Amniotic stem cell (primary cell): ENCODE measurements around the gene DTNB.

ENCODE experiments used
- DNase-seq: peaks from one replicate; lab custom pipeline; 2025; lab: John Stamatoyannopoulos, UW

DTNB gene

GRCh38 chr2:25454824-25455611 is 218.4 kb downstream of the DTNB start:
- no peak for DNase-seq

GRCh38 chr2:25453199-25453905 is 220.0 kb downstream of the DTNB start:
- DNase-seq, result no peak

DNA sequence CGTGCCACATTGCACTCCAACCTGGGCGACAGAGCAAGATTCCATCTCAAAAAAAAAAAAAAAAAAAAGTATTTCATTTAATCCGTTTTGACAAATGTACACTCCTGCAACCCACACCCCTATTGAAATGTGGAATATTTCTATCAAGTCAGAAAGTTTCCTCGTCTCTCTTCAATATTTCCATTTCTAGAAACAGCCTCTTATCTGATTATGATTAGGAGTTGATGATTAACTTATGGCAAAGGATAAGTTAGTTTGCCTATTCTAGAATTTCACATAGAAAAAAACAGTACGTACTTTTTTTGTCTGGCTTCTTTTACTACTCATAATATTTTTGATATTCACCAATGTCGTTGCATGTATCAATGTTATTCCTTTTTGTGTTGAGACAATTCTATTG is 224.6 kb downstream of the DTNB start:
- DNase-seq, result no peak

- DNase-seq, result no peak
Observed at GRCh38 chr2:25447018-25447417, 226.4 kb downstream of the DTNB start.

DNA sequence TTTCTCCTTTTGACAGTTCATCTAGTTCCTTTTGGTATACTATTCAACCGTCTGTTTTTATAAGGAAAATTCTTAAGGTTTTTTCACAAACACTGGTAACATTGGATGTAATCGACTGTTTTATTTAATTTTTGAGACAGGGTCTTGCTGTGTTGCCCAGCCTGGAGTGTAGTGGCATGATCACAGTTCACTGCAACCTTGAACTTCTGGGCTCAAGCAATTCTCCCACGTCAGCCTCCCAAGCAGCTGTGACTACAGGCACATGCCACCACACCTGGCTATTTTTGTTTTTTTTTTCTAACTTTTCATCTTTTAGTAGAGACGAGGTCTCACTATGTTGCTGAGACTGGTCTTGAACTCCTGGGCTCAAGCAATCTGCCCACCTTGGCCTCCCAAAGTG is 227.3 kb downstream of the DTNB start:
- no peak for DNase-seq

DNA sequence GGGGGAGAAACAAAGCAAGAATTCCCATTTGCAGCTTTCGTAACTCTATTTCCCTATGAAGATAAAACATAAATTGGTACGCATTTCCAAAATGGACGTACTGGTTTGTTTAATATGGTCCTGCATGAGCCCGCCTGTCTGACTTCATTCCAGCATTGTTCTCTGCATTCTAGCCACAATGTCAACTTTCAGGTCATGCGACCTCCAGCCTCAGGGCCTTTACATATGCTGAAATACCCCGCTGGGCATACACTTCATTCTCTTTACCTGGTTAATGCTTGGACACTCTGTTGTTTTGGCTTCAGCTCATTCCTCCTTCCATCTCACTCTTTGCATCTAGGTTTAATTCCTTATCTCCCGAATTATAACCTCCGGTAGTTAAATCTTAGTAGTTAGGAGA is 227.9 kb downstream of the DTNB start:
- DNase-seq, result no peak

GRCh38 chr2:25444608-25445270 is 228.6 kb downstream of the DTNB start:
- no peak for DNase-seq

- no peak for DNase-seq
Observed at GRCh38 chr2:25443766-25444165, 229.6 kb downstream of the DTNB start.

DNA sequence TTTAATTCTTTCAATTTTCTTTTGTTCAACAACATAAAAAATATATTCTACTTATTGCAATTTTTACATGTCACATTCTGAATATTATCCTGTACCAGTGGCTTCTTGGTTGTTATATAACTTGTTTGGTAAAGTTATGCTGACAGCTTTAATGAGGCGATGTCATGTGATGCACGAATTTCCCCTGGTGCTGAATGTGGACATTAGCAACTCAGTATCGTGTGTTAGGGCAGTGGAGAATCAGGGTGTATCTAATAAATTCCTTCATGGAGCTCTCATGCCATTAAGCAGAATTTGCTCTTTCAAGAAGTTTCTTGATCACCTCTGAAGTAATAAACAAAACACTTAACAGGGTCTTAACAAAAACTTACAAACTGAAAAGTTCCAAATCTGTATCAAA is 232.0 kb downstream of the DTNB start:
- DNase-seq, result no peak

- no peak for DNase-seq
Observed at GRCh38 chr2:25438793-25439192, 234.6 kb downstream of the DTNB start.

DNA sequence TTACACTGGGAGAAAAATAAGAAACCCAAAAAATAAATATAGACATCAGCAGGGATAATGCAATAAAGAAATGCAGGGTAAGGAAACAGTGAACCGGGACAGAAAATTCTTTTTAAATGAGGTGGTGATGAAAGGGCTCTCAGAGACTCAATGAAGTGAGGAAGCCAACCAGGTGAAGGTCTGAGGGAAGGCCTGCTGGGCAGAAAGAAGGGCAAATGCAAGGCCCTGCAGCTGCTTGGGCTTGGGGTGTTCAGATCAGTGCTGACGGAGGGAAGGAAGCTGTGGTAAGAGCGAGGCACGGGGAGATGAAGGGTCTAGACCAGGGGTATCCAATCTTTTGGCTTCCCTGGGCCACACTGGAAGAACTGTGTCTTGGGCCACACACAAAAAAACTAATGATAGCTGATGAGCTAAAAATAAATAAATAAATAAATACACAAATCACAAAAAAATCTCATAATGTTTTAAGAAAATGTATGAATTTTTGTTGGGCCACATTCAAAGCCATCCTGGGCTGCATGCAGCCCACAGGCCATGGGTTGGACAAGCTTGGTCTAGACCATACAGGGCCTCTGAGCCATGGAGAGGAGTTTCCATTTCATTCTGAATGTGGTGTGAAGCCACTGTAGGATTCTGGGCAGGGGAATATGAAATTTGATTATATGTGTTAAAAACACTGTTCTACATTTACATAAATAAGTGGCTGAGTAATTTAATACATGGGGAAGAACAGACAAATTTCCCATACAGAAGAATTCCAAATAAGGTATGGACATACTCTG is 235.3 kb downstream of the DTNB start:
- no peak for DNase-seq

- no peak for DNase-seq
Observed at GRCh38 chr2:25435421-25435820, 238.0 kb downstream of the DTNB start.

DNA sequence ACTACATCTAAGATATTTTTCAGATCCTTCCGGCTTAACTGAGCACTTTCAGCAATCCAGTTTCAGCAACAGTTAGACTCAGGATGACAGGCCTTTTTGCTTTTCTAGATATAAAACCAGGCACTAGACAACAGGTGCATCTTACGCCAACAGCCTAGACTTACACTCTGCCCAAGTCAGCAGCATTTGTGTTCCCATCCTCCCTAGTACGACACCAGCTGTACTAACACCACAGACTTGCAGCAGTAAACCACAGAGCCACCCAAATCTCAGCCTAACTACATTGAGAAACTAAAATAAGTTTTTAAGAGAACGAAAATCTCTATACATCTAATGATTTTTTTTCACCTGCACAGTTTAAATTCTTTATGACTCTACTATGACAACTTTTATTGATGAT is 241.8 kb downstream of the DTNB start:
- DNase-seq, result no peak

DNA sequence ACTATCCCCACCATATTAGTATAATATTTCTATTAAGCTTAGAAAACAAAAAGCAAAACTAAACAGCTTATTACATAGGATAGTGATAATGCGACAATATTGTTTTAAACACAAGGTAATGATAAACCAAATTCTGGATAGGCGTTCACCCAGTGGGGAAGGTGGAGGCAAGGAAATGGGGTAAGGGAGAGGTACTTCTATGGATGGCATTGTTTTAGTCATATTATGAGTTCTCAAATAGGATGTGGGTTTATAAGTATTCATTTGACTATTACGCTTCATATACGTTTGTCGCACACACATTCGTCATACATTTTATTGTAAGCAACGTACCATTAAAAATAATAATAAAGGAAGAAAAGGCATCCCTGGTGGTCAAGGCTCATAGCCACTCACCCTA is 242.8 kb downstream of the DTNB start:
- no peak for DNase-seq

GRCh38 chr2:25426326-25426725 is 247.1 kb downstream of the DTNB start:
- DNase-seq, result no peak

GRCh38 chr2:25424426-25425028 is 248.8 kb downstream of the DTNB start:
- DNase-seq, result no peak

DNA sequence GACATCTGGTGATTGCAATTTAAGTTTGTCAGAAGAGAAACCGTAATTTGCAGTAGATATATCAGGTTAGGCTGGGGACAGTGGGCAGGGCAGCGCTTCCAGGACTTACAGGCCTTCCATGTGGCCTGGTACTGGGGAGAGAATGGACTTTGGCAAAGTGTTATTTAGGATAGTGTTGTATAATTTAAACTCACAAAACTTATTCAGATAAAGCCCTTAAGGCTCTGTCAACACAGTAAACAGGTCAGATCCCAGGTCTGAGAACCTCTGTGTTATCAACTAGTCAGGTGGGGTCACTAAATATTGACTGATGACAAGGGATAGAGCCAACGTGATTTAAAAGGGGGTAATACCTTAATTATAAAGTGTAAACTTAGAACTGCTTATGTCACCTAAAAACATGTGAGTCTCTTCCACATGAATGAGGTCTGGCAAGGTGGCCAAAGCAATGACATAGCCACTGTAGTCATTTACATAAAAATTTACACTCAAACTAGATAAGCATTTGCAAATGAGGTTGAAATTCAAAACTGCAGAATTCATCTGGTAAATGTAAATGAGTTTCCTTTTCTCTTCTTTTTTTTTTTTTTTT is 251.5 kb downstream of the DTNB start:
- DNase-seq, result no peak

- DNase-seq, result no peak
Observed at GRCh38 chr2:25421289-25421688, 252.1 kb downstream of the DTNB start.

DNA sequence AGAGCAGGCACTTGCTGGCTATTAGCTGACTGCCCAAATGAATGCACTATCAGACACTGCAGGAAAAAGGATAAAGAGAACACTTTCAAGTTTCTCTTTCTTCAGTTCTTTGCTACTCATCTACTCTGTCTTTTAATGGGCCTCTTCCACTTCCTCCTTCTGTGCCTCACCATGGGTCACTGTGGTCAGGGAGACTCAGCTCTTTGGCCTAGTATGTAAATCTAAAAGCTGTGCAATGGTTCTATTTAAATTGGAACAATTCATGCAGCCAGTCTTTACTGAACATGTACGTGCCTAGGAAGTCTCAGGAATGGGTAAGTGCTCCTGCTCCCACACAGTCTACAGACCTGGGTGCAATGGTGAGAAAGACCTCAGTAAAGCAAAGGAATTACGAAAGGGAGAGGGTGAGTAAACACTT is 252.5 kb downstream of the DTNB start:
- DNase-seq, result no peak

GRCh38 chr2:25419678-25420242 is 253.6 kb downstream of the DTNB start:
- DNase-seq, result no peak
